PC-3 (cell line): ENCODE data around the gene GSTK1. TPM values are rescaled to one million over a fixed set of nuclear protein-coding genes. Genes with fewer than 3 reads are reported as not detected.

Experiments used
- ATAC-seq: fragments of 200-7000 bp; cut with Tn5 transposase; 2 replicates; pipeline ENCODE4 v1.9.1; 2020; ENCODE audit warnings: mild to moderate bottlenecking, moderate library complexity
- BruUV-seq: library from RNA; stranded (reverse); fragments of 400-500 nt; replicated peaks from 2 replicates; lab custom pipeline; 2021; lab: Mats Ljungman, UMichigan
- CTCF ChIA-PET: fragments of 300-600 bp; sonication (Branson Sonifier 250); formaldehyde crosslinking; loops from one replicate; lab custom pipeline; 2022; ENCODE audit warnings: antibody characterized with exemption; lab: Charles Lee
- POLR2A ChIA-PET: fragments of 300-600 bp; sonication (Branson Sonifier 250); formaldehyde crosslinking; loops from one replicate; lab custom pipeline; 2022; ENCODE audit warnings: antibody characterized with exemption; ENCODE audit not compliant: unreplicated experiment; lab: Charles Lee
- DNase-seq: peaks from one replicate; pipeline ENCODE4 v3.0.0-alpha.2; 2015
- H2AFZ ChIP-seq: fragments of 300-600 bp; sonication (generic); 2 replicates; pipeline ENCODE4 v1.6.0; 2016; ENCODE audit warnings: antibody characterized with exemption, low read length
- H3F3A ChIP-seq: fragments of 300-600 bp; sonication (generic); one replicate; pipeline ENCODE4 v1.6.0; 2017; ENCODE audit warnings: antibody characterized with exemption, low read length, control low read depth, mild to moderate bottlenecking; ENCODE audit not compliant: unreplicated experiment
- H3K27ac ChIP-seq: fragments of 300-600 bp; sonication (generic); 2 replicates; pipeline ENCODE4 v1.5.1; 2016; ENCODE audit warnings: mild to moderate bottlenecking, low read length
- H3K27me3 ChIP-seq: fragments of 300-600 bp; sonication (generic); 2 replicates; pipeline ENCODE4 v1.6.1; 2016; ENCODE audit warnings: low read length, mixed read lengths
- H3K36me3 ChIP-seq: fragments of 300-600 bp; sonication (generic); 2 replicates; pipeline ENCODE4 v1.6.1; 2016; ENCODE audit warnings: low read depth, mixed run types, low read length, mixed read lengths
- H3K4me1 ChIP-seq: fragments of 300-600 bp; sonication (generic); 2 replicates; pipeline ENCODE4 v1.5.1; 2016; ENCODE audit warnings: low read length; ENCODE audit not compliant: insufficient read depth
- H3K4me2 ChIP-seq: fragments of 300-600 bp; sonication (generic); 2 replicates; pipeline ENCODE4 v1.6.0; 2016; ENCODE audit warnings: low read length
- H3K4me3 ChIP-seq: fragments of 300-600 bp; sonication (generic); 2 replicates; pipeline ENCODE4 v1.5.1; 2016; ENCODE audit warnings: mild to moderate bottlenecking, low read length, mixed read lengths
- H3K79me2 ChIP-seq: fragments of 300-600 bp; sonication (generic); 2 replicates; pipeline ENCODE4 v1.6.1; 2017; ENCODE audit warnings: low read length, mixed read lengths
- H3K9ac ChIP-seq: fragments of 300-600 bp; sonication (generic); 2 replicates; pipeline ENCODE4 v1.6.0; 2016; ENCODE audit warnings: mild to moderate bottlenecking, low read length
- H3K9me2 ChIP-seq: fragments of 300-600 bp; sonication (generic); replicated peaks from 2 replicates; pipeline ENCODE4 v1.6.1; 2016; ENCODE audit warnings: mixed run types, low read length, mixed read lengths
- H3K9me3 ChIP-seq: fragments of 300-600 bp; sonication (generic); 2 replicates; pipeline ENCODE4 v1.6.1; 2016; ENCODE audit warnings: low read length, mixed read lengths
- H4K20me1 ChIP-seq: fragments of 300-600 bp; sonication (generic); 2 replicates; pipeline ENCODE4 v1.6.1; 2016; ENCODE audit warnings: low read length, mixed read lengths
- EZH2 ChIP-seq: fragments of 300-600 bp; sonication (generic); IDR thresholded peaks from one replicate; pipeline ENCODE4 v1.6.1; 2017; ENCODE audit warnings: antibody characterized with exemption, mild to moderate bottlenecking, low read length; ENCODE audit not compliant: unreplicated experiment
- EZH2phosphoT487 ChIP-seq: fragments of 300-600 bp; sonication (generic); IDR thresholded peaks from 2 replicates; pipeline ENCODE4 v1.6.1; 2018; ENCODE audit warnings: mild to moderate bottlenecking, antibody characterized with exemption, low read length, borderline replicate concordance
- intact Hi-C: fragments of 100-400 bp; cut with micrococcal nuclease; formaldehyde crosslinking; loops from 2 replicates; pipeline ENCODE4 v1.9.0; 2023
- total RNA-seq: library from RNA; depleted of rRNA; stranded (reverse); fragments of >200 nt; gene quantifications from 2 replicates; pipeline ENCODE4 v1.2.3, GENCODE V29; 2014
- TF ChIP-seq, protein P1 (sequence below): fragments of 300-600 bp; sonication (generic); conservative IDR thresholded peaks from 2 replicates; pipeline ENCODE4 v1.5.1; 2017; ENCODE audit warnings: antibody characterized with exemption, low read depth, mild to moderate bottlenecking, low read length

The GSTK1 gene
- total RNA-seq, 1 experiment from 2014 or later: 111 TPM

DNA sequence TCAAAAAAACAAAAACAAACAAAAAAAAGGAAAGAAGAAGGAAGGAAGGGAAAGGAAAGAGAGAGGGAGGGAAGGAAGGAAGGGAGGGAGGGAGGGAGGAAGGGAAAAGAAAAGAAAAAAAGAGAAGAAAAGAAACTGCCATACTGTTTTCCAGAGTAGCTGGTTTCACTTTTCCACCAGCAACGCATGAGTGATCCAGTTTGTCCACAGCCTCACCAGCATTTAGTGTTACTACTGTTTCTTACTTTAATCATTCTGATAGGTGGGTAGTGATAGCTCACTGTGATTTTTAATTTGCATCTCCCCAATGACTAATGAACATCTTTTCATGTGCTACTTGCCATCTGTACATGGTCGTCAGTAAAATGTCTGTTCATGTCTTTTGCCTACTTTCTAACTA is 9.6 kb downstream of the GSTK1 start:
- ATAC-seq (no peak), DNase-seq (no peak)
- POLR2A ChIA-PET: interaction anchor here (0.6 kb wide), 1 partner anchor 28 kb away, joined by 3 read pairs; no protein-coding TSS in a partner anchor
- Histone ChIP-seq H3K4me1 (0 out of 2 replicates have a peak, but pooled peaks cover 6% of the 10 kb centered on the region), H3K36me3 (peaks cover 8% of the 10 kb centered on the region; the same call in 1 of the 2 replicates), H3K27ac (no peak overlapping the region), H3K27me3 (no peaks in the 10 kb centered on the region), H2AFZ (no peak overlapping the region), H3K9ac (no peak overlapping the region), H4K20me1 (no peaks in the 10 kb centered on the region), H3K4me3 (no peak overlapping the region), H3K9me3 (no peaks in the 10 kb centered on the region), H3K4me2 (no peak overlapping the region), H3F3A (no peaks in the 10 kb centered on the region), H3K9me2 (no peaks in the 10 kb centered on the region), H3K79me2 (no peaks in the 10 kb centered on the region)
- no TSS peak for BruUV-seq
- intact Hi-C loops: no loop called here
- no peak for TF ChIP-seq EZH2
- TF ChIP-seq EZH2phosphoT487: no peak
- TF ChIP-seq, protein P1, sequence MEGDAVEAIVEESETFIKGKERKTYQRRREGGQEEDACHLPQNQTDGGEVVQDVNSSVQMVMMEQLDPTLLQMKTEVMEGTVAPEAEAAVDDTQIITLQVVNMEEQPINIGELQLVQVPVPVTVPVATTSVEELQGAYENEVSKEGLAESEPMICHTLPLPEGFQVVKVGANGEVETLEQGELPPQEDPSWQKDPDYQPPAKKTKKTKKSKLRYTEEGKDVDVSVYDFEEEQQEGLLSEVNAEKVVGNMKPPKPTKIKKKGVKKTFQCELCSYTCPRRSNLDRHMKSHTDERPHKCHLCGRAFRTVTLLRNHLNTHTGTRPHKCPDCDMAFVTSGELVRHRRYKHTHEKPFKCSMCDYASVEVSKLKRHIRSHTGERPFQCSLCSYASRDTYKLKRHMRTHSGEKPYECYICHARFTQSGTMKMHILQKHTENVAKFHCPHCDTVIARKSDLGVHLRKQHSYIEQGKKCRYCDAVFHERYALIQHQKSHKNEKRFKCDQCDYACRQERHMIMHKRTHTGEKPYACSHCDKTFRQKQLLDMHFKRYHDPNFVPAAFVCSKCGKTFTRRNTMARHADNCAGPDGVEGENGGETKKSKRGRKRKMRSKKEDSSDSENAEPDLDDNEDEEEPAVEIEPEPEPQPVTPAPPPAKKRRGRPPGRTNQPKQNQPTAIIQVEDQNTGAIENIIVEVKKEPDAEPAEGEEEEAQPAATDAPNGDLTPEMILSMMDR: no peak
- CTCF ChIA-PET: no interaction called here

DNA sequence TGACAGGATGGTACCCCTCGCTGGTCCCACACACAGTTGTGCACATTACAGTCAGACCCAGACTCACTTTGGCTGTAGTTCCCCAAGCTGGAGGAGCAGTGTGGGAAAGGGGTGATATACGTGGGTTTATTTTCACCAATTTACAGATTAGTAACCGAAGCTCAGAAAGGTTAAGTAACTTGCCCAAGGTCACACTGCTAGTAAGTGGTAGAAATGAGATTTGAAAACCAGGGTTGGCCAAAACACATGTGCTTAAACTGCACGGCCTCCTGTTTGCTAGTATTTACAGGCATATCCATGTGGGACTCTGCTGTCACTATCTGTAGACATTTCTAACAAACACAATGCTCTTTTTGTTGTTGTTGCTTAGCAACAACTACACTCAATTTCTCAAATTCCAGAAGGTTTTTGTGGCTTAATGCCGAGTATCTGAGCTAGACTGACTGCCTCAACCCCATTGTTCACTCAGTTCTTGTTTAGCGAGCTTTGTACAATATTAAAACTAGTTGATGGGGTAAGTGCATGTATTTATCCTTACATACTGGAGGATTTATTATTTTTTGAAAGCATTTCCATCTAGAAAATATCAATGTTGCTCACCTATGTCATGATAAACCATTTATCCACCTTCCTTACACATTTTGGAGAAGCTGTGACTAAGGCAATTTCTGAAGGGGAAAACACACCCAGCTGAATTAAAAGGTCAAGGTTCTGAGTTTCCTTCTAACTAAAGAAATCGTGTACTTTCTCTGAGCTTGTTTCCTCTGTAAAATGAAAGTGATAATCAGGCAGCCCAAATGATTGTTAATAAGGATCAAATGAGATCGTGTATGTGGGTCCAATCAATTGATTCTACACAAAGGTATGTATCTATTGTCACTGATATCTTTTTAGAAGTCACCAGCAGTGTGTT is 16.2 kb downstream of the GSTK1 start:
- H3K9me2 ChIP-seq: no peaks in the 10 kb centered on the region
- H3F3A ChIP-seq: no peaks in the 10 kb centered on the region
- H3K79me2 ChIP-seq: no peaks in the 10 kb centered on the region
- ChIA-PET CTCF (interaction anchor here (1.2 to 1.3 kb wide), 2 partner anchors 34 to 39 kb away, joined by 3 to 7 read pairs; no protein-coding TSS in a partner anchor), POLR2A (interaction anchor here (0.6 to 1.2 kb wide), 5 partner anchors 9 to 425 kb away, joined by 4 to 7 read pairs (median 5); partner anchors contain the start of genes CASP2 and GSTK1)
- intact Hi-C loops: loop anchor here (1.0 to 2.0 kb wide), 2 partner anchors 17 to 35 kb away; partner anchors contain the start of gene GSTK1
- H3K36me3 ChIP-seq: no peaks in the 10 kb centered on the region
- H3K4me1 ChIP-seq: peaks cover 34% of the 10 kb centered on the region
- ATAC-seq: peak; percentile 80
- no peaks in the 10 kb centered on the region for H3K27me3 ChIP-seq
- peak overlapping the region; percentile 57 for H3K27ac ChIP-seq
- H3K4me2 ChIP-seq: peak overlapping the region; percentile 57
- peak overlapping the region; percentile 24; the same call in 1 of the 2 replicates for H3K9ac ChIP-seq
- H3K9me3 ChIP-seq: no peaks in the 10 kb centered on the region
- DNase-seq: peak; percentile 91
- H3K4me3 ChIP-seq: peak overlapping the region; percentile 20; the same call in 1 of the 2 replicates
- TF ChIP-seq, protein P1: no peak
- TF ChIP-seq EZH2 (no peak), EZH2phosphoT487 (no peak)
- BruUV-seq: TSS peak; percentile 93
- H4K20me1 ChIP-seq: no peaks in the 10 kb centered on the region
- peak overlapping the region; percentile 63 for H2AFZ ChIP-seq
